OCI-LY1 (cell line): ENCODE results near the gene SPAG9.

ENCODE experiments used
- H2AFZ ChIP-seq: fragments of 200-600 bp; sonication (generic), shearing (Covaris generic); 2 replicates; pipeline ENCODE4 v1.6.0; 2014; ENCODE audit warnings: antibody characterized with exemption, mild to moderate bottlenecking, low read length
- H3F3A ChIP-seq: fragments of 200-600 bp; sonication (generic), shearing (Covaris generic); 2 replicates; pipeline ENCODE4 v1.6.0; 2014; ENCODE audit warnings: mild to moderate bottlenecking, antibody characterized with exemption, low read length, moderate library complexity; ENCODE audit not compliant: insufficient read depth
- H3K27ac ChIP-seq: fragments of 200-600 bp; sonication (generic); 2 replicates; pipeline ENCODE4 v1.5.1; 2014; ENCODE audit warnings: low read length, mixed run types, mild to moderate bottlenecking, low read depth; ENCODE audit not compliant: poor library complexity, severe bottlenecking
- H3K27me3 ChIP-seq: fragments of 200-600 bp; sonication (generic); 2 replicates; pipeline ENCODE4 v1.6.0; 2014; ENCODE audit warnings: antibody characterized with exemption, mild to moderate bottlenecking, low read length, moderate library complexity; ENCODE audit not compliant: insufficient read depth
- H3K36me3 ChIP-seq: fragments of 200-600 bp; sonication (generic); 2 replicates; pipeline ENCODE4 v1.6.1; 2014; ENCODE audit warnings: mild to moderate bottlenecking, antibody characterized with exemption, low read length, moderate library complexity, mixed read lengths; ENCODE audit not compliant: insufficient read depth
- H3K4me1 ChIP-seq: fragments of 200-600 bp; sonication (generic); 2 replicates; pipeline ENCODE4 v1.5.1; 2014; ENCODE audit warnings: mild to moderate bottlenecking, low read length, moderate library complexity; ENCODE audit not compliant: insufficient read depth, severe bottlenecking
- H3K4me2 ChIP-seq: fragments of 200-600 bp; sonication (generic), shearing (Covaris generic); 2 replicates; pipeline ENCODE4 v1.6.1; 2014; ENCODE audit warnings: low read length
- H3K4me3 ChIP-seq: fragments of 200-600 bp; sonication (generic); 2 replicates; pipeline ENCODE4 v1.5.1; 2014; ENCODE audit warnings: low read length, low read depth, mild to moderate bottlenecking, mixed read lengths; ENCODE audit not compliant: poor library complexity, severe bottlenecking
- H3K79me2 ChIP-seq: fragments of 200-600 bp; shearing (Covaris generic); 2 replicates; pipeline ENCODE4 v1.6.1; 2016; ENCODE audit warnings: mixed run types, low read length, mixed read lengths; ENCODE audit not compliant: insufficient read depth
- H3K9ac ChIP-seq: fragments of 200-600 bp; sonication (generic), shearing (Covaris generic); 2 replicates; pipeline ENCODE4 v1.6.1; 2014; ENCODE audit warnings: mild to moderate bottlenecking, low read length, mixed read lengths
- H3K9me2 ChIP-seq: fragments of 200-600 bp; sonication (generic), shearing (Covaris generic); 2 replicates; pipeline ENCODE4 v1.6.1; 2014; ENCODE audit warnings: low read depth, mild to moderate bottlenecking, low read length, mixed read lengths
- H3K9me3 ChIP-seq: fragments of 200-600 bp; shearing (Covaris generic); 2 replicates; pipeline ENCODE4 v1.6.1; 2014; ENCODE audit warnings: low read length, mixed read lengths
- H4K20me1 ChIP-seq: fragments of 200-600 bp; sonication (generic), shearing (Covaris generic); 2 replicates; pipeline ENCODE4 v1.6.0; 2016; ENCODE audit warnings: mild to moderate bottlenecking, low read length; ENCODE audit not compliant: insufficient read depth
- CTCF ChIP-seq: fragments of 200-600 bp; sonication (generic), shearing (Covaris generic); IDR thresholded peaks from 2 replicates; pipeline ENCODE4 v1.5.1; 2017; ENCODE audit warnings: mild to moderate bottlenecking, antibody characterized with exemption, low read length, moderate library complexity, mixed read lengths
- EZH2 ChIP-seq: fragments of 200-600 bp; sonication (generic), shearing (Covaris generic); IDR thresholded peaks from 2 replicates; pipeline ENCODE4 v1.8.0; 2017; ENCODE audit warnings: borderline replicate concordance, mixed run types, mild to moderate bottlenecking, antibody characterized with exemption, low read length, moderate library complexity, mixed read lengths

Gene SPAG9

GRCh38 chr17:50989149-50989548, 131.5 kb downstream of the SPAG9 start:
- Histone ChIP-seq H3K9ac (no peak overlapping the region), H3K79me2 (no peaks in the 10 kb centered on the region), H3K36me3 (peaks cover 82% of the 10 kb centered on the region), H4K20me1 (no peaks in the 10 kb centered on the region), H3K27ac (no peak overlapping the region), H3K4me2 (no peak overlapping the region), H3K4me1 (no peaks in the 10 kb centered on the region), H3K4me3 (no peak overlapping the region), H2AFZ (no peak overlapping the region), H3K9me3 (no peaks in the 10 kb centered on the region), H3K9me2 (no peaks in the 10 kb centered on the region), H3F3A (no peaks in the 10 kb centered on the region), H3K27me3 (no peaks in the 10 kb centered on the region)
- TF ChIP-seq EZH2 (no peak), CTCF (no peak)

GRCh38 chr17:50988427-50988826, 132.2 kb downstream of the SPAG9 start:
- Histone ChIP-seq H3K9me2 (no peaks in the 10 kb centered on the region), H4K20me1 (no peaks in the 10 kb centered on the region), H3K36me3 (peaks cover 82% of the 10 kb centered on the region), H3K4me2 (no peak overlapping the region), H3K79me2 (no peaks in the 10 kb centered on the region), H3K27ac (no peak overlapping the region), H3F3A (no peaks in the 10 kb centered on the region), H3K4me3 (no peak overlapping the region), H3K9me3 (no peaks in the 10 kb centered on the region), H2AFZ (no peak overlapping the region), H3K9ac (no peak overlapping the region), H3K27me3 (no peaks in the 10 kb centered on the region), H3K4me1 (no peaks in the 10 kb centered on the region)
- TF ChIP-seq EZH2 (no peak), CTCF (no peak)

DNA sequence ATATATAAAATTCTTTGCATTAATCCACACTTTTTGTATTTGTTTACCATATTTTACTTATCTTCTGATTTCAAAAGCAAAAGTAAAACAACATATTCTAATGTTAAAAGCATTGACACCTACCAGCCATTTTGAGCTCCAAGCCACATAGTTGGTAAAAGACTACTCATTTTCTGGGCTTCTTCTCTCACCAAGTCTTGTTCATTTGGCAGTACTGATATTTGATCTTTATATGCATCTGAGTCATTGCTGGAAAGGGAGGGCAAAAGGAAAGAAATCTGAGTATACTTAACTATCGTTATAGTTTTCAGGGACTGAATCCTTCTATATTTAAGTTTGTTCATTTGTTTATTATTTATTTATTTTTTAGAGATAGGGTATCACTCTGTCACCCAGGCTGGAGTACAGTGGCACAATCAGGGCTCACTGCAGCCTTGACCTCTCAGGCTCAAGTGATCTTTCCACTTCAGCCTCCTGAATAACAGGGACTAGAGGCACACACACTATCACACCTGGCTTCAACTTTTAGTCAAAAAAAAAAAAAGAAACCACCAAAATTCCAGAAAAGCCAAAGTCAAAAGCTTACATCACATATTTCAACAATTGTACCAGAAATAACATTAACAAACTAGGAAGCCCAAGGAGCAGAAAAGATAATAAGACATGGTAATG, 133.5 kb downstream of the SPAG9 start:
- Histone ChIP-seq H3K9me2 (no peaks in the 10 kb centered on the region), H3K4me3 (no peak overlapping the region), H3K27me3 (no peaks in the 10 kb centered on the region), H3K79me2 (no peaks in the 10 kb centered on the region), H3K9me3 (no peaks in the 10 kb centered on the region), H4K20me1 (no peaks in the 10 kb centered on the region), H3K36me3 (peaks cover 82% of the 10 kb centered on the region), H2AFZ (no peak overlapping the region), H3K4me2 (no peak overlapping the region), H3K4me1 (no peaks in the 10 kb centered on the region), H3K9ac (no peak overlapping the region), H3F3A (no peaks in the 10 kb centered on the region), H3K27ac (no peak overlapping the region)
- TF ChIP-seq EZH2 (no peak), CTCF (no peak)
